ENCODE data around the gene ADAM19. TPM values are rescaled to one million over a fixed set of nuclear protein-coding genes. Genes with fewer than 3 reads are reported as not detected.
A peak's percentile ranks its signal among the peaks of the same experiment; 100 is the strongest.

The ADAM19 gene, protein sequence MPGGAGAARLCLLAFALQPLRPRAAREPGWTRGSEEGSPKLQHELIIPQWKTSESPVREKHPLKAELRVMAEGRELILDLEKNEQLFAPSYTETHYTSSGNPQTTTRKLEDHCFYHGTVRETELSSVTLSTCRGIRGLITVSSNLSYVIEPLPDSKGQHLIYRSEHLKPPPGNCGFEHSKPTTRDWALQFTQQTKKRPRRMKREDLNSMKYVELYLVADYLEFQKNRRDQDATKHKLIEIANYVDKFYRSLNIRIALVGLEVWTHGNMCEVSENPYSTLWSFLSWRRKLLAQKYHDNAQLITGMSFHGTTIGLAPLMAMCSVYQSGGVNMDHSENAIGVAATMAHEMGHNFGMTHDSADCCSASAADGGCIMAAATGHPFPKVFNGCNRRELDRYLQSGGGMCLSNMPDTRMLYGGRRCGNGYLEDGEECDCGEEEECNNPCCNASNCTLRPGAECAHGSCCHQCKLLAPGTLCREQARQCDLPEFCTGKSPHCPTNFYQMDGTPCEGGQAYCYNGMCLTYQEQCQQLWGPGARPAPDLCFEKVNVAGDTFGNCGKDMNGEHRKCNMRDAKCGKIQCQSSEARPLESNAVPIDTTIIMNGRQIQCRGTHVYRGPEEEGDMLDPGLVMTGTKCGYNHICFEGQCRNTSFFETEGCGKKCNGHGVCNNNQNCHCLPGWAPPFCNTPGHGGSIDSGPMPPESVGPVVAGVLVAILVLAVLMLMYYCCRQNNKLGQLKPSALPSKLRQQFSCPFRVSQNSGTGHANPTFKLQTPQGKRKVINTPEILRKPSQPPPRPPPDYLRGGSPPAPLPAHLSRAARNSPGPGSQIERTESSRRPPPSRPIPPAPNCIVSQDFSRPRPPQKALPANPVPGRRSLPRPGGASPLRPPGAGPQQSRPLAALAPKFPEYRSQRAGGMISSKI
- 9.9 and 14.0 TPM in 2 replicates for polyA plus RNA-seq
- polyA minus RNA-seq: 30.2 and 30.9 TPM in 2 replicates

DNA sequence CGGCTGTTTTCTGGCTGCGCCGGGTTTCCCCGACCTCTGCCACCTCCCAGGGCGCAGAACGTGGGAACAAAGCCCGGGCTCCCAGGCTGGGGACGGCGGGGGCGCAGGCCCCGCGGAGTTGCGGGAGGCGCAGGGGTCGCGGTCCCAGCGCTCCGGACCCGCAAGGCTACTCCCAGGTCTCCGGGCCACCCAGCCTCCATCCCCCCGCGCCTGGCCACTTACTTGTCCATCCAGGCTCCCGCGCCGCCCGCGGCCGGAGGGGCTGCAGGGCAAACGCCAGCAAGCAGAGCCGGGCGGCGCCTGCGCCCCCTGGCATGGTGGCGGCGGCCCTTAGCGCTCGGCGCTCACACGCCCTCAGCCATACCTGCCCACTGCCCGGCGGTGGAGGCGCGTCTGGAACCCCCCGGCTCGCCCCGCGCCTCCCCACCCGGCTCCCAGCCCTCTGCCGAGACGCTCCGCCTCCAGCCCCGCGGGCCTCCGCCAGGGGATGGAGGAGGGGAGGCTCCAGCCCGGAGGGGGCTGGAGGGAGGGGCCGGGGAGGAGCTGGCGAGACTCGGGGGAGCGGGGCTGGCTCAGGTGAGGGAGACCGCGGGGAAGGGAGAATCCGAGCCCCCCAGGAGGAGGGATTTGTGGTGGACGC lies at the start of gene ADAM19:
Gene ADAM19 (minus strand): TSS at position 395 of the 640 bp plus-strand sequence. CDS start 79 bp downstream, at position 316.
- peak within 1 kb of the TSS; percentile 76 for H3K4me2 ChIP-seq (ENCODE audit: low read length)
- peaks cover 13% of the 10 kb centered on the region for H3K79me2 ChIP-seq (replicated peaks; ENCODE audit: insufficient read depth, low read length)
- peak within 1 kb of the TSS; percentile 51 for H3K27ac ChIP-seq (ENCODE audit: low read length)
- peak within 1 kb of the TSS; percentile 96 for H2AFZ ChIP-seq (ENCODE audit: low read depth, low read length)
- H3K9me2 ChIP-seq (ENCODE audit: insufficient read depth, low read length): no peaks in the 10 kb centered on the region
- no peaks in the 10 kb centered on the region for H3K9me3 ChIP-seq (ENCODE audit: low read length)
- H4K20me1 ChIP-seq (ENCODE audit: insufficient read depth): no peaks in the 10 kb centered on the region
- peak within 1 kb of the TSS; percentile 91 for H3K9ac ChIP-seq (ENCODE audit: low read length)
- H3F3A ChIP-seq (ENCODE audit: insufficient read depth, low read length, poor library complexity, severe bottlenecking): no peaks in the 10 kb centered on the region
- no peaks in the 10 kb centered on the region for H3K36me3 ChIP-seq (ENCODE audit: insufficient read depth, low read length)
- H3K4me3 ChIP-seq (ENCODE audit: low read length): peak within 1 kb of the TSS; percentile 98
- TF ChIP-seq POLR2AphosphoS5 (IDR thresholded peaks at IDR 0.05) (peak; percentile 82), RAD21 (conservative IDR thresholded peaks at IDR 0.05) (no peak), MXI1 (conservative IDR thresholded peaks at IDR 0.05; ENCODE audit: poor library complexity, severe bottlenecking) (peak; percentile 62)
- TF ChIP-seq, protein P1, sequence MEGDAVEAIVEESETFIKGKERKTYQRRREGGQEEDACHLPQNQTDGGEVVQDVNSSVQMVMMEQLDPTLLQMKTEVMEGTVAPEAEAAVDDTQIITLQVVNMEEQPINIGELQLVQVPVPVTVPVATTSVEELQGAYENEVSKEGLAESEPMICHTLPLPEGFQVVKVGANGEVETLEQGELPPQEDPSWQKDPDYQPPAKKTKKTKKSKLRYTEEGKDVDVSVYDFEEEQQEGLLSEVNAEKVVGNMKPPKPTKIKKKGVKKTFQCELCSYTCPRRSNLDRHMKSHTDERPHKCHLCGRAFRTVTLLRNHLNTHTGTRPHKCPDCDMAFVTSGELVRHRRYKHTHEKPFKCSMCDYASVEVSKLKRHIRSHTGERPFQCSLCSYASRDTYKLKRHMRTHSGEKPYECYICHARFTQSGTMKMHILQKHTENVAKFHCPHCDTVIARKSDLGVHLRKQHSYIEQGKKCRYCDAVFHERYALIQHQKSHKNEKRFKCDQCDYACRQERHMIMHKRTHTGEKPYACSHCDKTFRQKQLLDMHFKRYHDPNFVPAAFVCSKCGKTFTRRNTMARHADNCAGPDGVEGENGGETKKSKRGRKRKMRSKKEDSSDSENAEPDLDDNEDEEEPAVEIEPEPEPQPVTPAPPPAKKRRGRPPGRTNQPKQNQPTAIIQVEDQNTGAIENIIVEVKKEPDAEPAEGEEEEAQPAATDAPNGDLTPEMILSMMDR (IDR thresholded peaks at IDR 0.05; ENCODE audit: poor library complexity, severe bottlenecking): peak; percentile 34
- no peaks in the 10 kb centered on the region for H3K27me3 ChIP-seq (ENCODE audit: insufficient read depth, low read depth, low read length)

DNA sequence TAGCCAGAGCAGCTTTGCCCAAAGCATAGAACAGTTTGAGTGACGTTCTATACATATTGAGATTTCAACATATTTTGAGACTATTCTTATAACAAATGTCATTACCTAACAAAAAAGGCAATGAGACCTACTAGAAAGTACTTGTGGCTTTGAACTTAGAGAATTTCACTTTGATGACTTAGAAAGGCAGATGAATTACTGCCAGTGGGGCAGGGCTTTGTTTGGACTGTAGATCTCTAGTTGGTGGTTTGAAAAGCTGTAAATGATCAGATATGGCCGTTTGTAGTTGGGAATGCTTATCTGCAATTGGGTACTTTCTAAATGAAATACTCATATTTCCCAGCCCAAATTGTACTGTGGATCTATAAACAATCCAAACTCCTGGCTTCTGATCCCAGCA lies 48.6 kb upstream of the ADAM19 start:
- Histone ChIP-seq H3K9me2 (ENCODE audit: insufficient read depth, low read length) (no peaks in the 10 kb centered on the region), H3K79me2 (replicated peaks; ENCODE audit: insufficient read depth, low read length) (no peaks in the 10 kb centered on the region), H3K27ac (ENCODE audit: low read length) (no peak overlapping the region), H3K27me3 (ENCODE audit: insufficient read depth, low read depth, low read length) (no peaks in the 10 kb centered on the region), H3F3A (ENCODE audit: insufficient read depth, low read length, poor library complexity, severe bottlenecking) (no peaks in the 10 kb centered on the region), H3K4me3 (ENCODE audit: low read length) (no peak overlapping the region), H3K9ac (ENCODE audit: low read length) (no peak overlapping the region), H2AFZ (ENCODE audit: low read depth, low read length) (no peak overlapping the region), H3K4me2 (ENCODE audit: low read length) (no peak overlapping the region), H3K36me3 (ENCODE audit: insufficient read depth, low read length) (no peaks in the 10 kb centered on the region), H3K9me3 (ENCODE audit: low read length) (no peaks in the 10 kb centered on the region), H4K20me1 (ENCODE audit: insufficient read depth) (no peaks in the 10 kb centered on the region)
- TF ChIP-seq SMC3 (conservative IDR thresholded peaks at IDR 0.05; ENCODE audit: poor library complexity) (no peak), TAF1 (IDR thresholded peaks at IDR 0.05; ENCODE audit: low read depth) (no peak), POLR2AphosphoS5 (IDR thresholded peaks at IDR 0.05) (no peak), MXI1 (conservative IDR thresholded peaks at IDR 0.05; ENCODE audit: poor library complexity, severe bottlenecking) (no peak), EZH2 (IDR thresholded peaks at IDR 0.05; ENCODE audit: borderline replicate concordance, insufficient read depth, low read length, poor library complexity, severe bottlenecking) (no peak), RAD21 (conservative IDR thresholded peaks at IDR 0.05) (no peak), EP300 (conservative IDR thresholded peaks at IDR 0.05; ENCODE audit: poor library complexity, severe bottlenecking) (no peak)
- TF ChIP-seq, protein P2, sequence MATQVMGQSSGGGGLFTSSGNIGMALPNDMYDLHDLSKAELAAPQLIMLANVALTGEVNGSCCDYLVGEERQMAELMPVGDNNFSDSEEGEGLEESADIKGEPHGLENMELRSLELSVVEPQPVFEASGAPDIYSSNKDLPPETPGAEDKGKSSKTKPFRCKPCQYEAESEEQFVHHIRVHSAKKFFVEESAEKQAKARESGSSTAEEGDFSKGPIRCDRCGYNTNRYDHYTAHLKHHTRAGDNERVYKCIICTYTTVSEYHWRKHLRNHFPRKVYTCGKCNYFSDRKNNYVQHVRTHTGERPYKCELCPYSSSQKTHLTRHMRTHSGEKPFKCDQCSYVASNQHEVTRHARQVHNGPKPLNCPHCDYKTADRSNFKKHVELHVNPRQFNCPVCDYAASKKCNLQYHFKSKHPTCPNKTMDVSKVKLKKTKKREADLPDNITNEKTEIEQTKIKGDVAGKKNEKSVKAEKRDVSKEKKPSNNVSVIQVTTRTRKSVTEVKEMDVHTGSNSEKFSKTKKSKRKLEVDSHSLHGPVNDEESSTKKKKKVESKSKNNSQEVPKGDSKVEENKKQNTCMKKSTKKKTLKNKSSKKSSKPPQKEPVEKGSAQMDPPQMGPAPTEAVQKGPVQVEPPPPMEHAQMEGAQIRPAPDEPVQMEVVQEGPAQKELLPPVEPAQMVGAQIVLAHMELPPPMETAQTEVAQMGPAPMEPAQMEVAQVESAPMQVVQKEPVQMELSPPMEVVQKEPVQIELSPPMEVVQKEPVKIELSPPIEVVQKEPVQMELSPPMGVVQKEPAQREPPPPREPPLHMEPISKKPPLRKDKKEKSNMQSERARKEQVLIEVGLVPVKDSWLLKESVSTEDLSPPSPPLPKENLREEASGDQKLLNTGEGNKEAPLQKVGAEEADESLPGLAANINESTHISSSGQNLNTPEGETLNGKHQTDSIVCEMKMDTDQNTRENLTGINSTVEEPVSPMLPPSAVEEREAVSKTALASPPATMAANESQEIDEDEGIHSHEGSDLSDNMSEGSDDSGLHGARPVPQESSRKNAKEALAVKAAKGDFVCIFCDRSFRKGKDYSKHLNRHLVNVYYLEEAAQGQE (IDR thresholded peaks at IDR 0.05; ENCODE audit: borderline replicate concordance): no peak
- TF ChIP-seq, protein P1 (IDR thresholded peaks at IDR 0.05; ENCODE audit: poor library complexity, severe bottlenecking): no peak
